HCT116 (cell line): ENCODE measurements around the gene ACRBP. TPM values are rescaled to one million over a fixed set of nuclear protein-coding genes. Genes with fewer than 3 reads are reported as not detected.

ENCODE experiments used
- ATAC-seq: fragments of 200-7000 bp; cut with Tn5 transposase; 2 replicates; pipeline ENCODE4 v1.9.1; 2020; ENCODE audit warnings: mild to moderate bottlenecking, moderate library complexity
- Bru-seq: library from RNA; stranded (reverse); fragments of 400-500 nt; gene quantifications from one replicate; lab custom pipeline; 2021; lab: Mats Ljungman, UMichigan
- BruChase-seq, 2 experiments: library from RNA; stranded (reverse); fragments of 400-500 nt; gene quantifications; one replicate each; lab custom pipeline; 2021; lab: Mats Ljungman, UMichigan
- BruUV-seq: library from RNA; stranded (reverse); fragments of 400-500 nt; replicated peaks from 2 replicates; lab custom pipeline; 2021; lab: Mats Ljungman, UMichigan
- CTCF ChIA-PET: fragments of 300-600 bp; sonication (Branson Sonifier 250); formaldehyde crosslinking; loops from one replicate; lab custom pipeline; 2021; ENCODE audit warnings: antibody characterized with exemption; lab: Charles Lee
- POLR2A ChIA-PET: fragments of 300-600, 350-600 bp; sonication (Branson Sonifier 250); formaldehyde crosslinking; loops from one replicate; lab custom pipeline; 2021; ENCODE audit warnings: antibody characterized with exemption; lab: Charles Lee
- RAD21 ChIA-PET, 2 experiments: fragments of 300-600 bp; sonication (Branson Sonifier 250); formaldehyde crosslinking; loops; one replicate each; lab custom pipeline; 2023; ENCODE audit warnings: low total read pairs in 2 of 2; ENCODE audit not compliant: uncharacterized antibody in 2 of 2, unreplicated experiment in 2 of 2, low non-redundant PET in 1 of 2; lab: Charles Lee
- DNase-seq: peaks from one replicate; pipeline ENCODE4 v3.0.0-alpha.2; 2010; ENCODE audit warnings: low read depth, low spot score
- H2AFZ ChIP-seq: fragments of 200-600 bp; shearing (Covaris generic), sonication (generic); 2 replicates; pipeline ENCODE4 v1.6.1; 2017; ENCODE audit warnings: low read depth, mixed run types, mixed read lengths, antibody characterized with exemption, low read length; ENCODE audit not compliant: poor library complexity, severe bottlenecking
- H3K27ac ChIP-seq: 2 replicates; pipeline ENCODE4 v1.5.1; 2012; ENCODE audit warnings: low read depth, low read length
- H3K27me3 ChIP-seq: fragments of 200-600 bp; sonication (generic); 2 replicates; pipeline ENCODE4 v1.6.1; 2016; ENCODE audit warnings: mixed run types, low read length, mixed read lengths; ENCODE audit not compliant: insufficient read depth
- H3K36me3 ChIP-seq, 2 experiments: fragments of 200-500 bp in 1 of 2; fragments of 200-600 bp in 1 of 2; sonication (Bioruptor generic) in 1 of 2; sonication (generic) in 1 of 2; 2 replicates each; pipeline versions ENCODE4 v1.5.1 to v1.6.1; 2014 to 2016; ENCODE audit warnings: low read length in 2 of 2, inconsistent platforms in 1 of 2, mixed read lengths in 1 of 2, mixed run types in 1 of 2; ENCODE audit not compliant: insufficient read depth in 2 of 2, control insufficient read depth in 1 of 2
- H3K4me1 ChIP-seq, 2 experiments: fragments of 200-600 bp in 1 of 2; sonication (generic) in 1 of 2; 2 replicates each; pipeline versions ENCODE4 v1.5.1 to v1.6.1; 2012 to 2017; ENCODE audit warnings: low read length in 2 of 2, inconsistent platforms in 1 of 2, mild to moderate bottlenecking in 1 of 2, mixed read lengths in 1 of 2, mixed run types in 1 of 2, moderate library complexity in 1 of 2; ENCODE audit not compliant: insufficient read depth in 2 of 2, control insufficient read depth in 1 of 2
- H3K4me2 ChIP-seq: fragments of 200-600 bp; sonication (generic); 2 replicates; pipeline ENCODE4 v1.6.1; 2017; ENCODE audit warnings: mixed run types, low read length, mixed read lengths
- H3K4me3 ChIP-seq, 2 experiments: fragments of 200-600 bp in 1 of 2; sonication (generic) in 1 of 2; replicated peaks in 1 of 2; 2 replicates each; pipeline ENCODE4 v1.5.1; 2011 to 2016; ENCODE audit warnings: low read length in 2 of 2, control low read depth in 1 of 2, low read depth in 1 of 2, mild to moderate bottlenecking in 1 of 2, mixed read lengths in 1 of 2, mixed run types in 1 of 2
- H3K79me2 ChIP-seq: fragments of 200-600 bp; sonication (generic); 2 replicates; pipeline ENCODE4 v1.6.1; 2017; ENCODE audit warnings: mild to moderate bottlenecking, mixed run types, low read length, moderate library complexity, mixed read lengths; ENCODE audit not compliant: insufficient read depth
- H3K9ac ChIP-seq: fragments of 200-600 bp; sonication (generic); 2 replicates; pipeline ENCODE4 v1.6.1; 2016; ENCODE audit warnings: low read length, mixed read lengths
- H3K9me2 ChIP-seq: fragments of 200-600 bp; sonication (generic), shearing (Covaris generic); 2 replicates; pipeline ENCODE4 v1.6.1; 2017; ENCODE audit warnings: mixed run types, mild to moderate bottlenecking, moderate library complexity; ENCODE audit not compliant: insufficient read depth
- H3K9me3 ChIP-seq, 2 experiments: fragments of 200-500 bp in 1 of 2; fragments of 200-600 bp in 1 of 2; sonication (Bioruptor generic) in 1 of 2; sonication (generic) in 1 of 2; 2 replicates each; pipeline ENCODE4 v1.6.1; 2014 to 2017; ENCODE audit warnings: low read length in 2 of 2, mixed read lengths in 2 of 2, inconsistent platforms in 1 of 2, low read depth in 1 of 2, mild to moderate bottlenecking in 1 of 2, mixed run types in 1 of 2, moderate library complexity in 1 of 2; ENCODE audit not compliant: control insufficient read depth in 1 of 2, insufficient read depth in 1 of 2
- H4K20me1 ChIP-seq: fragments of 200-600 bp; sonication (generic), shearing (Covaris generic); 2 replicates; pipeline ENCODE4 v1.6.1; 2017; ENCODE audit warnings: mixed run types, mild to moderate bottlenecking, moderate library complexity; ENCODE audit not compliant: insufficient read depth
- CEBPB ChIP-seq: IDR thresholded peaks from 2 replicates; pipeline ENCODE4 v1.6.1; 2012; ENCODE audit warnings: low read depth
- EGR1 ChIP-seq: IDR thresholded peaks from 2 replicates; pipeline ENCODE4 v1.6.1; 2012; ENCODE audit warnings: low read depth
- EZH2phosphoT487 ChIP-seq: fragments of 200-600 bp; IDR thresholded peaks from 2 replicates; pipeline ENCODE4 v1.6.1; 2018; ENCODE audit warnings: antibody characterized with exemption, borderline replicate concordance
- MAX ChIP-seq: IDR thresholded peaks from 2 replicates; pipeline ENCODE4 v1.6.1; 2012
- POLR2AphosphoS5 ChIP-seq: IDR thresholded peaks from 2 replicates; pipeline ENCODE4 v1.6.1; 2011; ENCODE audit warnings: mild to moderate bottlenecking, low read depth, low read length, moderate library complexity
- SIN3A ChIP-seq: IDR thresholded peaks from 2 replicates; pipeline ENCODE4 v1.6.1; 2012; ENCODE audit warnings: low read depth
- SRF ChIP-seq: IDR thresholded peaks from 2 replicates; pipeline ENCODE4 v1.6.1; 2012; ENCODE audit warnings: low read depth
- TCF7L2 ChIP-seq: IDR thresholded peaks from 2 replicates; pipeline ENCODE4 v1.7.0; 2011; ENCODE audit warnings: borderline replicate concordance, inconsistent platforms; ENCODE audit not compliant: insufficient read depth, insufficient read length; ENCODE audit errors: extremely low read depth
- ZNF274 ChIP-seq: fragments of 200-500 bp; sonication (Bioruptor generic); IDR thresholded peaks from 2 replicates; pipeline ENCODE4 v1.6.1; 2014; ENCODE audit warnings: mild to moderate bottlenecking, low read depth, low read length, inconsistent platforms
- intact Hi-C: fragments of 100-400 bp; cut with micrococcal nuclease; formaldehyde crosslinking; loops from 2 replicates; pipeline ENCODE4 v1.10.0; 2022
- long read RNA-seq: library from polyadenylated mRNA; unstranded; transcript quantifications from one replicate; pipeline ENCODE4 v2.0.0, GENCODE V29; 2021; ENCODE audit not compliant: unreplicated experiment
- polyA plus RNA-seq: library from polyadenylated mRNA; unstranded; fragments of >200 nt; gene quantifications from 2 replicates; pipeline ENCODE4 v1.2.1, GENCODE V29; 2012; ENCODE audit warnings: missing spikeins
- total RNA-seq: library from RNA; stranded (reverse); gene quantifications from one replicate; pipeline ENCODE4 v1.2.1, GENCODE V29; 2021; ENCODE audit not compliant: unreplicated experiment
- TF ChIP-seq, protein P1 (sequence below): IDR thresholded peaks from 2 replicates; pipeline ENCODE4 v1.6.1; 2012; ENCODE audit warnings: low read depth
- TF ChIP-seq, protein P2 (sequence below): IDR thresholded peaks from 2 replicates; pipeline ENCODE4 v1.6.1; 2012

The ACRBP gene
- total RNA-seq (1.0 TPM), Bru-seq, nascent RNA (percentile 32 among the genes with signal in this experiment), BruChase-seq, experiment 1, labeled RNA remaining after a 6-hour chase (percentile 43 among the genes with signal in this experiment), BruChase-seq, experiment 2, labeled RNA remaining after a 2-hour chase (percentile 39 among the genes with signal in this experiment)
- 0.98 and 1.4 TPM in 2 replicates for polyA plus RNA-seq
- long read RNA-seq, result 0 reads

DNA sequence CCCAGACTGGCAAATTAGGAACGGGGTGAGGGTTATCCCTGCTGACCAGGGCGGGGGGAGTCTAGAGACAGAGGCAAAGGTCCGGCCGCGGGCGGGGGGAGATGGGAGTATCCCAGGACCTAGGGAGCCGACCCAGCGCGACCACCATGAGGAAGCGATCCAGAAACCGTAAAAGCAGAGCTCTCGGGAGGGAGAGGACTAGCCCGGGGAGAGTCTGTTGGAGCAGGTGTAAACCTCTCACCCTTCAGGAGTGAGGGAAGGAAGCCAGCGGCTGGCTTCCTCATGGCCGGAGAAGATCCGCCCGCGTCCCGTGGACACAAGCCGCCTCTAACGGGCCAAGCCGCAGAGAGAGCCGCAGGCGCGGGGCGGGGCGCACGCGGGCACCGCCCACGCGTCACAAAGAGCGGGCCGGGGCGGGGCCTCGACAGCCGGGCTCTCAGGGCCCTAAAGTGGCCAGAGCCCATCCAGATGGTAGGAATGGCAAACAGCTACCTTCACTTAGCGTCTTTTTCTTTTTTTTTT is at the start of gene ACRBP:
TSS of gene ACRBP (minus strand) at position 350 of the 522 bp plus-strand sequence. CDS start at position 284, 66 bp downstream.
- intact Hi-C loops, result no loop called here
- Histone ChIP-seq H4K20me1 (no peaks in the 10 kb centered on the region), H3K36me3 (peaks cover 4 to 6% of the 10 kb centered on the region in 2 experiments; a peak in 1 of 4 replicates), H3K4me2 (no peak within 1 kb of the TSS), H3K27me3 (peaks cover under 1% of the 10 kb centered on the region; the same call in 1 of the 2 replicates), H3K27ac (no peak within 1 kb of the TSS), H3K4me1 (no peaks in the 10 kb centered on the region), H2AFZ (no peak within 1 kb of the TSS), H3K9ac (no peak within 1 kb of the TSS), H3K4me3 (no peak within 1 kb of the TSS), H3K9me3 (peaks cover 0 to 10% of the 10 kb centered on the region in 2 experiments; a peak in 1 of 4 replicates), H3K79me2 (no peaks in the 10 kb centered on the region), H3K9me2 (no peaks in the 10 kb centered on the region)
- ATAC-seq (no peak), DNase-seq (no peak)
- ChIA-PET CTCF (no interaction called here), RAD21 (no interaction called here), POLR2A (no interaction called here)
- no TSS peak for BruUV-seq
- TF ChIP-seq ZNF274, result no peak
- TF ChIP-seq SIN3A, result no peak
- TF ChIP-seq, protein P1, sequence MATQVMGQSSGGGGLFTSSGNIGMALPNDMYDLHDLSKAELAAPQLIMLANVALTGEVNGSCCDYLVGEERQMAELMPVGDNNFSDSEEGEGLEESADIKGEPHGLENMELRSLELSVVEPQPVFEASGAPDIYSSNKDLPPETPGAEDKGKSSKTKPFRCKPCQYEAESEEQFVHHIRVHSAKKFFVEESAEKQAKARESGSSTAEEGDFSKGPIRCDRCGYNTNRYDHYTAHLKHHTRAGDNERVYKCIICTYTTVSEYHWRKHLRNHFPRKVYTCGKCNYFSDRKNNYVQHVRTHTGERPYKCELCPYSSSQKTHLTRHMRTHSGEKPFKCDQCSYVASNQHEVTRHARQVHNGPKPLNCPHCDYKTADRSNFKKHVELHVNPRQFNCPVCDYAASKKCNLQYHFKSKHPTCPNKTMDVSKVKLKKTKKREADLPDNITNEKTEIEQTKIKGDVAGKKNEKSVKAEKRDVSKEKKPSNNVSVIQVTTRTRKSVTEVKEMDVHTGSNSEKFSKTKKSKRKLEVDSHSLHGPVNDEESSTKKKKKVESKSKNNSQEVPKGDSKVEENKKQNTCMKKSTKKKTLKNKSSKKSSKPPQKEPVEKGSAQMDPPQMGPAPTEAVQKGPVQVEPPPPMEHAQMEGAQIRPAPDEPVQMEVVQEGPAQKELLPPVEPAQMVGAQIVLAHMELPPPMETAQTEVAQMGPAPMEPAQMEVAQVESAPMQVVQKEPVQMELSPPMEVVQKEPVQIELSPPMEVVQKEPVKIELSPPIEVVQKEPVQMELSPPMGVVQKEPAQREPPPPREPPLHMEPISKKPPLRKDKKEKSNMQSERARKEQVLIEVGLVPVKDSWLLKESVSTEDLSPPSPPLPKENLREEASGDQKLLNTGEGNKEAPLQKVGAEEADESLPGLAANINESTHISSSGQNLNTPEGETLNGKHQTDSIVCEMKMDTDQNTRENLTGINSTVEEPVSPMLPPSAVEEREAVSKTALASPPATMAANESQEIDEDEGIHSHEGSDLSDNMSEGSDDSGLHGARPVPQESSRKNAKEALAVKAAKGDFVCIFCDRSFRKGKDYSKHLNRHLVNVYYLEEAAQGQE, result no peak
- TF ChIP-seq POLR2AphosphoS5, result no peak
- no peak for TF ChIP-seq TCF7L2
- TF ChIP-seq MAX, result no peak
- TF ChIP-seq CEBPB, result no peak
- no peak for TF ChIP-seq EZH2phosphoT487
- TF ChIP-seq SRF, result no peak
- TF ChIP-seq EGR1, result no peak
- TF ChIP-seq, protein P2, sequence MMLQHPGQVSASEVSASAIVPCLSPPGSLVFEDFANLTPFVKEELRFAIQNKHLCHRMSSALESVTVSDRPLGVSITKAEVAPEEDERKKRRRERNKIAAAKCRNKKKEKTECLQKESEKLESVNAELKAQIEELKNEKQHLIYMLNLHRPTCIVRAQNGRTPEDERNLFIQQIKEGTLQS, result no peak
